IMR-90 (cell line): Measurements from ENCODE around the gene PARPBP.
"Not testable (repeated sequence)": the region's sequence is repeated elsewhere in the genome, so short reads cannot be mapped to it uniquely, and the experiment has no call there.

Source experiments
- CEBPB ChIP-seq: IDR thresholded peaks from 2 replicates; pipeline ENCODE4 v1.6.1; 2012; ENCODE audit warnings: low read depth, low read length, improper control_type of control experiment
- CHD1 ChIP-seq: IDR thresholded peaks from 2 replicates; pipeline ENCODE4 v1.6.1; 2012; ENCODE audit warnings: low read depth, low read length, improper control_type of control experiment
- CTCF ChIP-seq: conservative IDR thresholded peaks from 2 replicates; pipeline ENCODE4 v1.5.1; 2012; ENCODE audit warnings: mild to moderate bottlenecking, low read depth, low read length, improper control_type of control experiment
- ELK1 ChIP-seq: fragments of 150-350 bp; IDR thresholded peaks from 2 replicates; pipeline ENCODE4 v1.6.1; 2016; ENCODE audit warnings: low read depth, mild to moderate bottlenecking, low read length, moderate library complexity, borderline replicate concordance
- POLR2A ChIP-seq: IDR thresholded peaks from 2 replicates; pipeline ENCODE4 v1.6.1; 2012; ENCODE audit warnings: mild to moderate bottlenecking, low read depth, low read length
- RAD21 ChIP-seq: IDR thresholded peaks from 2 replicates; pipeline ENCODE4 v1.6.1; 2012; ENCODE audit warnings: low read length, improper control_type of control experiment
- RCOR1 ChIP-seq: IDR thresholded peaks from 2 replicates; pipeline ENCODE4 v1.6.1; 2012; ENCODE audit warnings: mild to moderate bottlenecking, low read length, improper control_type of control experiment; ENCODE audit not compliant: insufficient replicate concordance
- SMC3 ChIP-seq: fragments of 150-350 bp; IDR thresholded peaks from 2 replicates; pipeline ENCODE4 v1.6.1; 2016; ENCODE audit warnings: low read depth, mild to moderate bottlenecking, antibody characterized with exemption, low read length, moderate library complexity
- USF2 ChIP-seq: fragments of 150-350 bp; IDR thresholded peaks from 2 replicates; pipeline ENCODE4 v1.6.1; 2017; ENCODE audit warnings: mild to moderate bottlenecking, antibody characterized with exemption, low read length, low read depth

- TF ChIP-seq CTCF, POLR2A, CEBPB, RCOR1, USF2, CHD1, SMC3, RAD21, ELK1: not testable (repeated sequence)
Measured at GRCh38 chr12:102155206-102155605, 35.2 kb downstream of the PARPBP start.
